Suppressor macrophage (primary cell): ENCODE results near the gene SRSF9.
A peak's percentile ranks its signal among the peaks of the same experiment; 100 is the strongest.
"Not testable (repeated sequence)": the region's sequence is repeated elsewhere in the genome, so short reads cannot be mapped to it uniquely, and the experiment has no call there.

ENCODE experiments used
- DNase-seq, 4 experiments: peaks; one replicate each; pipeline ENCODE4 v3.0.0-alpha.2; 2020 to 2022

The SRSF9 gene

GRCh38 chr12:120481022-120481767 is 11.6 kb upstream of the SRSF9 start:
- DNase-seq, result no peak

DNA sequence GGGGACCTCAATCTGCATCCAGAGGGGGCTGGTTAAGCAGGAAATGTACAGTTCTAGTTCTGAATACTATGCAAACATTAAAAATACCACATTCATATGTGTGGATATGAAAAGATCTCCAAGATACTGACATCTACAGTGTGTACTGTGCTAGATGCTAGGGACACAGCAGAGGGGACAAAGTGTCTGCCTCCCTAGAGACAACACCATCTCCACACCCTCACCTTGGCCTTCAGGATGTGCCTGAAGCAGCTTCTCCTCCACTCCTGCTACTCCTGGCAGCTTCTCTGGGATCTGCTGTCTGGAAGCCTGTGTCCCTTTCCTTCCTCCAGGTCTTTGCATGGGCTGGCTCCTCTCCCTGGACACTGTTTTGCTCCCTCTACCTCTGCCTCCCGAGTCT is 10.7 kb upstream of the SRSF9 start:
- DNase-seq, result no peak

DNA sequence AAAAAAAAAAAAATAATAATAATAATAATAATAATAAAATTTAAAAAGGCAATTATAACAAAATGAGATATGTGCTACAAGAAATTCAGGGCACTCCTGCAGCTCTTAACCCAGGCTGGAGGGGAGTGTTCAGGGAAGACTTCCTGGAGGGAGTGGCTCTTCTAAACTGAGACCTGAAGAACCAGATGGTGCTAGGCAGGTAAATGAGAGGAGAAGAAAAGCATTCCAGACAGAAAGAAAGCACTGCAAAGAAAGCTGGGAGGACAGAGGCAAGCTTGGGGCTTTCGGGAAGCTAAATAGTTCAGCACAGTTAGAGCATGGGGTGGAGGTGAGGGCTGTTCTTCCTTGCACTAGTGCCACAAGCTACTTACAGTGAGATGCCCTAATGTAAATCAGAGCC is 9.9 kb upstream of the SRSF9 start:
- no peak for DNase-seq

GRCh38 chr12:120475643-120476042 is 6.1 kb upstream of the SRSF9 start:
- DNase-seq, result no peak

GRCh38 chr12:120474616-120474960 is 5.0 kb upstream of the SRSF9 start:
- peak; percentile 83 to 94 (median 88) for DNase-seq

- DNase-seq, result peak in 2 of 4 experiments; percentile 16 to 27
Measured at GRCh38 chr12:120473807-120474615, 4.5 kb upstream of the SRSF9 start.

DNA sequence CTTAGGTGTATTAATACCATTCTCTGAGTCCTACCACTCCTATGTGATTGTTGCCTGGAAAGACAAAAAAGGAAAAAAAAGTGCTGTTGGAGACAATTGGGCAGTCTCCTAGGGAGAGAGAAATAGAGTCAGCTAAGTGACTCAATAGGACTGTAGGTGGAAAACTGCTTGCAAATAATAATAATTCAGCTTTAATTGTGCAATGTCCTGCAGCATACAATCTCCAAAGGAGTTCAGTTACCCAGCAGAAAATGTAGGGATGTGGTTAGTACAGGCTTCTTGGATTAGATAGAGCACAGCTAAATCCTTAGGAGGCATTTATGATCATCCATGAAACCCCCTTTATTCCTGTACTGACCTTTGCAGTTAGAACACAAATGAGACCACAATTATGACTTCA is 3.0 kb upstream of the SRSF9 start:
- DNase-seq, result peak; percentile 18 to 72 (median 43)

DNA sequence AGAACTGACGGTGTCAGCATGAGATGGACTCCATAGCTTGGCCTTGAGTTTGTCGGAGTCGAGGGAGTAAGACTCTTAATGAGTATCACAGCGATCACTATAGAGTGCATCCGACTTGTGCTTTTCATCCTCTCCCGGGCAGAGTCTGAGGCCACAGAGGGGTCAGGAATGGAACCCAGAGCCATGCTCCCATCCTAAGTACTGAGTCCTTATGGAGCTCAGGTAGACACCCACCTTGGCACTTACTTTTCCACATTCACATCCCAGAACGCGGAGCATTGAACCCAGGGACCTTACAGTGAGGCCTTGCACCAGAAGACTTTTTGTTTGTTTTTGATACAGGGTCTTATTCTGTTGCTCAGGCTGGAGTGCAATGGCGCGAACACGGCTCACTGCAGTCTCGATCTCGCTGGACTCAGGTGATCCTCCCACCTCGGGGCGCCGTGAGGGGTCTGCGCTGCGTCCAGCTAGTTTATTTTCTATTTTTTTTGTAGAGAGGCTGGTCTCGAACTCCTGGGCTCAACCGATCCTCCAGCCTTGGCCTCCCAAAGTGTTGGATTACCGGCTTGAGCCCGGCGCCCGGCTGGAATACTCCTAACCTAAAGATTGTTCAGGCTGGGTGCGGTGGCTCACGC is 719 bp upstream of the SRSF9 start:
- peak in 1 of 4 experiments; percentile 26 for DNase-seq

- peak; percentile 19 to 65 (median 46) for DNase-seq
Measured at GRCh38 chr12:120468821-120469449, 613 bp downstream of the SRSF9 start.

GRCh38 chr12:120468325-120468820 is 1.2 kb downstream of the SRSF9 start:
- DNase-seq, result peak; percentile 55 to 74 (median 68)

- no peak for DNase-seq
Measured at GRCh38 chr12:120467439-120467838, 2.1 kb downstream of the SRSF9 start.

DNA sequence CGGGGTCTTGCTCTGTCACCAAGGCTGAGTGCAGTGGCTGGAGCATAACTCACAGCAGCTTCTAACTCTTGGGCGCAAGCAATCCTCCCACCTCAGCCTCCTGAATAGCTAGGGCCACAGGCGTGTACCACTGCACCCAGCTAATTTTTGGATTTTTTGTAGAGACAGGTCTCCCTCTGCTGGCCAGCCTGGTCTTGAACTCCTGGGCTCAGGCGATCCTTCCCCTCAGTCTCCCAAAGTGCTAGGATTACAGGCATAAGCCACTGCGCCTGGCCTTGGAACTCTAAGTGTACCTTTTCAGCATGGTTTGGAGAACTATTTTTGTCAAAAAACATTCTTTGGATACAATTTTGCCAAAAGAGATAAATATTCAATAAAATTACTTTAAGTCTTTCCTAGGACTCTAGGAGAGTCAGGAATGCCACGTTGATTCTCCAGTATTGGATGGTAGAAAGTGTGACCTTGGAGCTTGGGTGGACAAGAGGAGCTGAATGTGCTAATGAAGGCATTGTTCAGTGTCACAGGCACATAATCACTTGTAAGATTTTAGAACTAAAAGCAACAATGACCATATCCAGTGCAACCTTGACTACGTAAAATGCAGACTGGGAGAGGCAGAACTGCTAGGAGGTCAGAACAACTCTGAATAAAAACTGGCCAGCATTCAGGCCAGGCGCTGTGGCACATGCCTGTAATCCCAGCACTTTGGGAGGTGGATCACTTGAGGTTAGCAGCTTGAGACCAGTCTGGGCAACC is 2.8 kb downstream of the SRSF9 start:
- DNase-seq, result peak; percentile 42 to 60 (median 57)

GRCh38 chr12:120465756-120466155 is 3.8 kb downstream of the SRSF9 start:
- peak in 1 of 4 experiments; percentile 22 for DNase-seq

GRCh38 chr12:120463712-120464111 is 5.8 kb downstream of the SRSF9 start:
- DNase-seq, result no peak

- no peak for DNase-seq
Measured at GRCh38 chr12:120462099-120462640, 7.4 kb downstream of the SRSF9 start.

GRCh38 chr12:120460157-120460556 is 9.4 kb downstream of the SRSF9 start:
- DNase-seq, result no peak

DNA sequence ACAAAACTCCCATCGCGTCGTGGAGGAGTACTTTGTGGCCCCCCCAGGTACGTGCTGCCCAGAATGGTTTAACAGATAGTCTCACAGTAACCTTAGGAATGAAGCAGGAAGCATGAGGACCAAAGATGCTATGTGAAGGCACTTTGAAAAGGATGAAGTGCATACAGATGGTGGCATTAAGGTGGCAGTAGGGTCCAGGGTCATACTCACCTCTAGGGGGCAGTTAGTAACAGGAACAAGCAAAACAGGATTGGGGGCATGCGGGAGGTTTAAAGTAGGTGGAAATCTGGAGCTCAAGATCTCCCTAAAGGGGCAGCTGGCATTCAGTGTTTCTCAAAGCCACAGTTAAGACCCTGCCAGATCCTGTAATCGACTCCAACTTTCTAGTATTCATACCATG is 12.4 kb downstream of the SRSF9 start:
- no peak for DNase-seq

DNA sequence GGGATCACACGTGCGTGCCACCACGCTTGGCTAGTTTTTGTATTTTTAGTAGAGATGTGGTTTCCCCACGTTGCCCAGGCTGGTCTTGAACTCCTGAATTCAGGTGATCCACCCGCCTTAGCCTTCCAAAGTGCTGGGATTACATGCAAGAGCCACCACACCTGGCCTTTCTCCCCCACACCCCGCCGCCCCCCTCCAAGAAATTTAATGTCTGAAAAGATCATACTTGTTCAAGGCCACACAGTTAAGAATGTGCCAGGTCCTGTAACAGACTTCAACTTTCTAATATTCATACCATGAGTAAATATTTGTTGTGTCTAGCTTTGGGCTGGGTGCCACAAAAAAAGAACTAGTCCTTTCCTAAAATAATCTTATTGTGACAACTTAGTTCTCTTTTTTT is 14.2 kb downstream of the SRSF9 start:
- DNase-seq, result no peak

DNA sequence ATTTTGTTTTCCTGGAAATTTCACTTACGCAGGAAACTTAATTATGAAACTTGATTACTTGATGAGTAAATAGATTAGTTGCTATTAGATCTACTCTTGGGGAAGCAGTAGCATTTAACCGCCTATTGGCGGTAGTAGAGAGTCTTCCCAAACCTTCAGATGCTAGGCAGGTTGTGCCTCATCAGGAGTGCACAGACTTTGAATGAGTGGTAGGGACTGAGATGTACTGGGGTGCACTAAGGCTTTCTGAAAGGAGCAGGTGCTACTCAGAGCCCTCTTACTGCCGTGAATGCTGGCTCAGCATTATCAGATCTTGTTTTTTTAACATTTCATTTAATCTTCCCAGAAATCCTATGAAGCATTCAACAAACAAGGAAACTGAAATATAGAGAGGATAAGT is 15.6 kb downstream of the SRSF9 start:
- peak in 3 of 4 experiments; percentile 45 to 56 (median 52) for DNase-seq

GRCh38 chr12:120453060-120453750 is 16.3 kb downstream of the SRSF9 start:
- no peak for DNase-seq

- DNase-seq, result not testable (repeated sequence)
Measured at GRCh38 chr12:120452524-120452923, 17.0 kb downstream of the SRSF9 start.
